A172 (cell line): ENCODE data around the gene FBN1. TPM values are rescaled to one million over a fixed set of nuclear protein-coding genes. Genes with fewer than 3 reads are reported as not detected.

ENCODE experiments used
- DNase-seq: peaks from one replicate; pipeline ENCODE4 v3.0.0-alpha.2; 2015; ENCODE audit warnings: low spot score
- total RNA-seq: library from RNA; depleted of rRNA; stranded (reverse); fragments of >200 nt; shearing (Covaris generic); gene quantifications from 2 replicates; pipeline ENCODE4 v1.2.3, GENCODE V29; 2014; rRNA removed

FBN1 gene
- total RNA-seq: 142 and 156 TPM in 2 replicates

- peak; percentile 90 for DNase-seq
These were observed at the start of gene FBN1 for GRCh38 chr15:48645558-48646330. Gene FBN1 (minus strand): TSS chr15:48645709. CDS start chr15:48644769, 940 bp downstream.

GRCh38 chr15:48693484-48693883 lies 48.0 kb upstream of the FBN1 start:
- no peak for DNase-seq

GRCh38 chr15:48688493-48688892 lies 43.0 kb upstream of the FBN1 start:
- DNase-seq: no peak

GRCh38 chr15:48683991-48684765 lies 38.7 kb upstream of the FBN1 start:
- no peak for DNase-seq

- no peak for DNase-seq
These were observed 37.6 kb upstream of the FBN1 start for GRCh38 chr15:48682942-48683651.

- DNase-seq: no peak
These were observed 35.8 kb upstream of the FBN1 start for GRCh38 chr15:48681353-48681752.

- DNase-seq: peak; percentile 58
These were observed 35.3 kb upstream of the FBN1 start for GRCh38 chr15:48680841-48681240.

- no peak for DNase-seq
These were observed 34.4 kb upstream of the FBN1 start for GRCh38 chr15:48679952-48680351.

GRCh38 chr15:48678851-48679250 lies 33.3 kb upstream of the FBN1 start:
- no peak for DNase-seq

- DNase-seq: no peak
These were observed 32.3 kb upstream of the FBN1 start for GRCh38 chr15:48677821-48678220.

- no peak for DNase-seq
These were observed 29.9 kb upstream of the FBN1 start for GRCh38 chr15:48675436-48675835.

GRCh38 chr15:48674876-48675275 lies 29.4 kb upstream of the FBN1 start:
- DNase-seq: no peak

GRCh38 chr15:48672206-48672605 lies 26.7 kb upstream of the FBN1 start:
- no peak for DNase-seq

- DNase-seq: no peak
These were observed 25.9 kb upstream of the FBN1 start for GRCh38 chr15:48671103-48672022.

- DNase-seq: no peak
These were observed 22.2 kb upstream of the FBN1 start for GRCh38 chr15:48667701-48668100.

GRCh38 chr15:48664436-48664835 lies 18.9 kb upstream of the FBN1 start:
- DNase-seq: no peak

- DNase-seq: no peak
These were observed 12.6 kb upstream of the FBN1 start for GRCh38 chr15:48657950-48658591.

- no peak for DNase-seq
These were observed 9.3 kb upstream of the FBN1 start for GRCh38 chr15:48654801-48655200.

GRCh38 chr15:48653913-48654670 lies 8.6 kb upstream of the FBN1 start:
- DNase-seq: no peak

GRCh38 chr15:48653216-48653615 lies 7.7 kb upstream of the FBN1 start:
- DNase-seq: no peak
